Chondrocyte (in vitro differentiated cells): ENCODE measurements around the gene ZNF761. TPM values are rescaled to one million over a fixed set of nuclear protein-coding genes. Genes with fewer than 3 reads are reported as not detected.
"Not testable (repeated sequence)": the region's sequence is repeated elsewhere in the genome, so short reads cannot be mapped to it uniquely, and the experiment has no call there.

Experiments
- DNase-seq: peaks from one replicate; pipeline ENCODE4 v3.0.0; 2021; ENCODE audit warnings: mixed read lengths, low spot score
- H3K27ac Mint-ChIP-seq: one replicate; pipeline ENCODE4 v1.8.0; 2021; ENCODE audit warnings: mild to moderate bottlenecking, moderate library complexity, mixed read lengths; ENCODE audit not compliant: unreplicated experiment
- H3K27me3 Mint-ChIP-seq: 2 replicates; pipeline ENCODE4 v1.8.0; 2021; ENCODE audit warnings: low read depth, mixed read lengths
- H3K36me3 Mint-ChIP-seq: 2 replicates; pipeline ENCODE4 v1.8.0; 2021; ENCODE audit warnings: low read depth, mixed read lengths
- H3K4me1 Mint-ChIP-seq: 2 replicates; pipeline ENCODE4 v1.8.0; 2021; ENCODE audit warnings: low read depth, mild to moderate bottlenecking, mixed read lengths
- H3K4me3 Mint-ChIP-seq: one replicate; pipeline ENCODE4 v1.8.0; 2021; ENCODE audit warnings: mild to moderate bottlenecking, moderate library complexity, mixed read lengths; ENCODE audit not compliant: unreplicated experiment
- H3K9me3 Mint-ChIP-seq: 2 replicates; pipeline ENCODE4 v1.8.0; 2021; ENCODE audit warnings: low read depth, mixed read lengths
- CTCF ChIP-seq: fragments of 200-600 bp; sonication (generic); IDR thresholded peaks from 2 replicates; pipeline ENCODE4 v1.5.0; 2021; ENCODE audit warnings: antibody characterized with exemption, mild to moderate bottlenecking, moderate library complexity
- total RNA-seq: library from RNA; stranded (reverse); gene quantifications from 3 replicates; pipeline ENCODE4 v1.2.1, GENCODE V29; 2021

The ZNF761 gene
- total RNA-seq, 1 donor from 2014 or later = 8.0 TPM

- DNase-seq = no peak
- no peaks in the 10 kb centered on the region for H3K36me3 Mint-ChIP-seq
- H3K4me1 Mint-ChIP-seq = no peaks in the 10 kb centered on the region
- no peaks in the 10 kb centered on the region for H3K27me3 Mint-ChIP-seq
- no peak for TF ChIP-seq CTCF
- no peak overlapping the region for H3K27ac Mint-ChIP-seq
- no peak overlapping the region for H3K4me3 Mint-ChIP-seq
- H3K9me3 Mint-ChIP-seq = peaks cover 13% of the 10 kb centered on the region
These were observed 9.2 kb upstream of the ZNF761 start for GRCh38 chr19:53422551-53422950.

- H3K27ac Mint-ChIP-seq, H3K27me3 Mint-ChIP-seq, H3K36me3 Mint-ChIP-seq, H3K4me3 Mint-ChIP-seq, H3K4me1 Mint-ChIP-seq, DNase-seq: not testable (repeated sequence)
- peaks cover 11% of the 10 kb centered on the region for H3K9me3 Mint-ChIP-seq
These were observed 8.7 kb upstream of the ZNF761 start for GRCh38 chr19:53423074-53423473.

GRCh38 chr19:53423680-53424079 is 8.1 kb upstream of the ZNF761 start:
- H3K27ac Mint-ChIP-seq, H3K36me3 Mint-ChIP-seq, H3K4me3 Mint-ChIP-seq, H3K27me3 Mint-ChIP-seq, H3K4me1 Mint-ChIP-seq, DNase-seq: not testable (repeated sequence)
- H3K9me3 Mint-ChIP-seq = peaks cover 11% of the 10 kb centered on the region

GRCh38 chr19:53424968-53425597 is 6.7 kb upstream of the ZNF761 start:
- Mint-ChIP-seq H3K4me1 (no peaks in the 10 kb centered on the region), H3K36me3 (peaks cover 3% of the 10 kb centered on the region), H3K27me3 (no peaks in the 10 kb centered on the region), H3K4me3 (no peak overlapping the region), H3K27ac (no peak overlapping the region), H3K9me3 (peaks cover 3% of the 10 kb centered on the region)
- no peak for DNase-seq
- TF ChIP-seq CTCF = peak; percentile 79

GRCh38 chr19:53432088-53432661 is 391 bp downstream of the ZNF761 start:
- TF ChIP-seq CTCF = no peak
- no peak for DNase-seq
- peak overlapping the region; percentile 94 for H3K27ac Mint-ChIP-seq
- H3K4me3 Mint-ChIP-seq = peak overlapping the region; percentile 89
- H3K9me3 Mint-ChIP-seq = peaks cover 3% of the 10 kb centered on the region
- peaks cover 22% of the 10 kb centered on the region for H3K36me3 Mint-ChIP-seq
- peaks cover 20% of the 10 kb centered on the region for H3K4me1 Mint-ChIP-seq
- H3K27me3 Mint-ChIP-seq = no peaks in the 10 kb centered on the region

GRCh38 chr19:53443809-53444208 is 12.0 kb downstream of the ZNF761 start:
- peaks cover 73% of the 10 kb centered on the region for H3K36me3 Mint-ChIP-seq
- not testable (repeated sequence) for H3K4me1 Mint-ChIP-seq, H3K27ac Mint-ChIP-seq, DNase-seq, H3K27me3 Mint-ChIP-seq, H3K4me3 Mint-ChIP-seq
- peaks cover 49% of the 10 kb centered on the region for H3K9me3 Mint-ChIP-seq

GRCh38 chr19:53447196-53447595 is 15.4 kb downstream of the ZNF761 start:
- peaks cover 79% of the 10 kb centered on the region for H3K36me3 Mint-ChIP-seq
- not testable (repeated sequence) for DNase-seq, H3K27ac Mint-ChIP-seq, H3K4me1 Mint-ChIP-seq, H3K4me3 Mint-ChIP-seq, H3K27me3 Mint-ChIP-seq
- peaks cover 57% of the 10 kb centered on the region for H3K9me3 Mint-ChIP-seq
